Measurements from ENCODE around the gene ECPAS.

ECPAS gene

DNA sequence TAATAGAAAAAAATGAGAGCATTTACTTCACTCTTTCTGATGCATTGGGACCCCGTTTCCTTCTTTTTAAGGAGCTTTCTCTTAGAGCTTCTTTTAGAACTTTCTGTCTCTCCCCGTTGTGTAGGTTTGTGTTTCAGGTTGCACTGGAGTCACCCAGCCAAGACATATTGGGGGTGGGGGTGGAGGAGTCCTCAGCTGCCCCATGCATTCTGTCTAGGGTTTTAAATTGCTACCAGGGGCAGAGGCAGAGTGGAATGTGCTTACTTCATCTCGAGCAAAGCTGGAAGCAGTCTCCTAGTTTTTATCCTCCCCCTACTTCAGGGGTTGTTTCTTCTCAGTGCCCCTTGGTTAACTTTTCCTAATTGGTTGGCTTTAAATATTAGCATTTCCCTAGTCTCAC is 163.6 kb downstream of the ECPAS start:
- no peak for DNase-seq

DNA sequence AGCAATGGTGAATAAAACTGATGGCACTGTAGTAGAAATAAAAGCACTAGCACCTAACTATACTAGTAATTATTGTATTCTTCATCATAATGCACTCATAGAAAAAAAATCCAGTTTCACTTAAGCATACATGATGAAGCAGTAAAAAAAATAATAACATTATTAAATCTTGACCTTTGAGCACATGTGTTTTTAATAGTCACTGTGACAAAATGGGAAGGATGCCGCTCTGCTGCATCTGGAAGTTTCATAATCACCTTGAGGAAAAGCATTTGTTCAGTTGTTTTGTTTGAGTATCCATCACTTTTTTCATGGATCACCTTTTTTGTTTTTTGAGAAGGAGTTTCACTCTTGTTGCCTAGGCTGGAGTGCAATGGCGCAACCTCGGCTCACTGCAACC is 167.4 kb downstream of the ECPAS start:
- no peak for DNase-seq

All from NCI-H1092 treated with DMSO at 0.1 percent for 48 hours (cell line).